SK-N-SH (cell line): Measurements from ENCODE around the gene RGS6. TPM values are rescaled to one million over a fixed set of nuclear protein-coding genes. Genes with fewer than 3 reads are reported as not detected.

ENCODE experiments used
- CTCF ChIA-PET: fragments of 300-600, 350-600 bp; formaldehyde crosslinking; extraction: SDS; loops from one replicate; lab custom pipeline; 2021; lab: Yijun Ruan, JAX
- POLR2A ChIA-PET: fragments of 350-600 bp; sonication (Branson Sonifier 250); formaldehyde crosslinking; extraction: SDS; loops from one replicate; lab custom pipeline; 2020; ENCODE audit warnings: antibody characterized with exemption, inconsistent platforms; lab: Yijun Ruan, JAX
- DNase-seq: peaks from one replicate; pipeline ENCODE4 v3.0.0; 2012
- H2AFZ ChIP-seq: fragments of 200-600 bp; sonication (generic); 2 replicates; pipeline ENCODE4 v1.8.1; 2016; ENCODE audit warnings: antibody characterized with exemption, mild to moderate bottlenecking, low read depth
- H3F3A ChIP-seq: fragments of 200-600 bp; sonication (generic); replicated peaks from 2 replicates; pipeline ENCODE3; 2016; ENCODE audit warnings: antibody characterized with exemption, mild to moderate bottlenecking; ENCODE audit not compliant: insufficient read depth
- H3K27ac ChIP-seq, 2 experiments: fragments of 200-500 bp in 1 of 2; fragments of 200-600 bp in 1 of 2; sonication (Bioruptor generic) in 1 of 2; sonication (generic), shearing (Covaris generic) in 1 of 2; 2 replicates each; pipeline versions ENCODE4 v1.5.1 to v1.6.1; 2014 to 2016; ENCODE audit warnings: low read depth in 2 of 2, inconsistent platforms in 1 of 2, low read length in 1 of 2, mild to moderate bottlenecking in 1 of 2, mixed read lengths in 1 of 2
- H3K27me3 ChIP-seq: fragments of 200-600 bp; sonication (generic), shearing (Covaris generic); 2 replicates; pipeline ENCODE4 v1.6.1; 2016; ENCODE audit warnings: mixed run types; ENCODE audit not compliant: insufficient read depth
- H3K36me3 ChIP-seq, 2 experiments: fragments of 200-500 bp in 1 of 2; fragments of 200-600 bp in 1 of 2; sonication (Bioruptor generic) in 1 of 2; sonication (generic) in 1 of 2; replicated peaks in 1 of 2; 2 replicates each; pipeline versions ENCODE3 to v1.5.1; 2014 to 2016; ENCODE audit warnings: low read length in 1 of 2, mild to moderate bottlenecking in 1 of 2; ENCODE audit not compliant: insufficient read depth in 2 of 2, control insufficient read depth in 1 of 2
- H3K4me1 ChIP-seq, 2 experiments: fragments of 200-500 bp in 1 of 2; fragments of 200-600 bp in 1 of 2; sonication (Bioruptor generic) in 1 of 2; sonication (generic), shearing (Covaris generic) in 1 of 2; 2 replicates each; pipeline versions ENCODE4 v1.5.1 to v1.6.1; 2014 to 2016; ENCODE audit warnings: low read depth in 1 of 2, low read length in 1 of 2, mixed run types in 1 of 2; ENCODE audit not compliant: insufficient read depth in 2 of 2, control insufficient read depth in 1 of 2
- H3K4me2 ChIP-seq: fragments of 200-600 bp; sonication (generic), shearing (Covaris generic); 2 replicates; pipeline ENCODE4 v1.6.1; 2017; ENCODE audit warnings: mixed run types
- H3K4me3 ChIP-seq, 2 experiments: fragments of 200-500 bp in 1 of 2; fragments of 200-600 bp in 1 of 2; sonication (Bioruptor generic) in 1 of 2; sonication (generic), shearing (Covaris generic) in 1 of 2; 2 replicates each; pipeline versions ENCODE4 v1.5.1 to v1.8.1; 2014 to 2016; ENCODE audit warnings: low read depth in 2 of 2, inconsistent platforms in 1 of 2, low read length in 1 of 2, mild to moderate bottlenecking in 1 of 2, mixed read lengths in 1 of 2, moderate library complexity in 1 of 2
- H3K79me2 ChIP-seq: fragments of 200-600 bp; sonication (generic); 2 replicates; pipeline ENCODE4 v1.8.1; 2017; ENCODE audit warnings: mild to moderate bottlenecking; ENCODE audit not compliant: insufficient read depth
- H3K9ac ChIP-seq: fragments of 200-600 bp; sonication (generic); 2 replicates; pipeline ENCODE4 v1.6.1; 2017; ENCODE audit warnings: mixed run types
- H3K9me2 ChIP-seq: fragments of 200-600 bp; sonication (generic); 2 replicates; pipeline ENCODE4 v1.6.1; 2017; ENCODE audit warnings: mixed run types
- H3K9me3 ChIP-seq: fragments of 200-600 bp; sonication (generic); 2 replicates; pipeline ENCODE4 v1.6.1; 2017; ENCODE audit warnings: mixed run types, mild to moderate bottlenecking, moderate library complexity
- H4K20me1 ChIP-seq: fragments of 200-600 bp; sonication (generic); 2 replicates; pipeline ENCODE4 v1.6.1; 2017; ENCODE audit warnings: mild to moderate bottlenecking, mixed run types; ENCODE audit not compliant: insufficient read depth
- CHD2 ChIP-seq: fragments of 150-350 bp; IDR thresholded peaks from 2 replicates; pipeline ENCODE4 v1.6.1; 2018; ENCODE audit warnings: low read length; ENCODE audit not compliant: partially characterized antibody
- FOSL2 ChIP-seq: IDR thresholded peaks from 2 replicates; pipeline ENCODE4 v1.4.0; 2012; ENCODE audit warnings: low read depth, mild to moderate bottlenecking, moderate library complexity, borderline replicate concordance
- FOXM1 ChIP-seq: IDR thresholded peaks from 2 replicates; pipeline ENCODE4 v1.4.0; 2012; ENCODE audit warnings: low read depth, mild to moderate bottlenecking
- GABPA ChIP-seq: IDR thresholded peaks from 2 replicates; pipeline ENCODE4 v1.4.0; 2012; ENCODE audit warnings: low read depth, mild to moderate bottlenecking
- IRF3 ChIP-seq: fragments of 150-350 bp; IDR thresholded peaks from 2 replicates; pipeline ENCODE4 v1.6.1; 2016; ENCODE audit warnings: mild to moderate bottlenecking, low read depth, low read length
- JUND ChIP-seq: IDR thresholded peaks from 2 replicates; pipeline ENCODE4 v1.4.0; 2012
- MAX ChIP-seq: IDR thresholded peaks from 2 replicates; pipeline ENCODE4 v1.4.0; 2012; ENCODE audit warnings: low read depth
- MEF2A ChIP-seq: IDR thresholded peaks from 2 replicates; pipeline ENCODE4 v1.4.0; 2012; ENCODE audit warnings: low read depth, borderline replicate concordance
- MXI1 ChIP-seq: IDR thresholded peaks from 2 replicates; pipeline ENCODE4 v1.6.1; 2012; ENCODE audit warnings: mild to moderate bottlenecking, low read depth, low read length, improper control_type of control experiment
- NFIC ChIP-seq: IDR thresholded peaks from 2 replicates; pipeline ENCODE4 v1.4.0; 2012; ENCODE audit warnings: borderline replicate concordance
- PBX3 ChIP-seq: IDR thresholded peaks from 2 replicates; pipeline ENCODE4; 2012
- POLR2AphosphoS5 ChIP-seq: IDR thresholded peaks from 2 replicates; pipeline ENCODE4 v1.6.1; 2012; ENCODE audit warnings: low read depth, low read length
- RAD21 ChIP-seq: IDR thresholded peaks from 2 replicates; pipeline ENCODE4 v1.6.1; 2012; ENCODE audit warnings: mild to moderate bottlenecking, low read length
- RFX5 ChIP-seq: IDR thresholded peaks from 2 replicates; pipeline ENCODE4 v1.6.1; 2012; ENCODE audit warnings: mild to moderate bottlenecking, improper control_type of control experiment, low read length
- RXRA ChIP-seq: IDR thresholded peaks from 2 replicates; pipeline ENCODE4 v1.4.0; 2012; ENCODE audit warnings: low read depth, mild to moderate bottlenecking, borderline replicate concordance
- SIN3A ChIP-seq: IDR thresholded peaks from 2 replicates; pipeline ENCODE4 v1.6.1; 2012; ENCODE audit warnings: low read depth, mild to moderate bottlenecking, low read length, moderate library complexity, borderline replicate concordance
- SMC3 ChIP-seq: IDR thresholded peaks from 2 replicates; pipeline ENCODE4 v1.6.1; 2012; ENCODE audit warnings: low read depth, low read length, improper control_type of control experiment
- TAF1 ChIP-seq: IDR thresholded peaks from 2 replicates; pipeline ENCODE4 v1.6.1; 2012; ENCODE audit warnings: low read depth, mild to moderate bottlenecking, low read length, moderate library complexity, borderline replicate concordance
- USF2 ChIP-seq: fragments of 150-350 bp; IDR thresholded peaks from 2 replicates; pipeline ENCODE4 v1.6.1; 2017; ENCODE audit warnings: antibody characterized with exemption, low read length, low read depth, borderline replicate concordance
- YY1 ChIP-seq: IDR thresholded peaks from 2 replicates; pipeline ENCODE4 v1.4.0; 2012; ENCODE audit warnings: low read depth, mild to moderate bottlenecking
- WGBS: methylation state at CpG from one replicate; pipeline ENCODE4 v1.1.6; 2017; ENCODE audit warnings: low lambda C conversion rate; 5-methylcytosine and 5-hydroxymethylcytosine counted together
- polyA plus RNA-seq, 3 experiments: library from polyadenylated mRNA; depleted of rRNA; stranded (reverse); fragments of >200 nt; gene quantifications; 2 replicates each; pipeline ENCODE4 v1.2.3, GENCODE V29; 2012

Gene RGS6
- polyA plus RNA-seq, 1 of the 3 experiments (the other 2 are of a cell fraction): not detected

GRCh38 chr14:71961972-71962371 is 29.7 kb downstream of the RGS6 start:
- Histone ChIP-seq H3K27ac (no peak overlapping the region), H3K36me3 (no peaks in the 10 kb centered on the region), H4K20me1 (no peaks in the 10 kb centered on the region), H3K9ac (no peak overlapping the region), H3K9me3 (no peaks in the 10 kb centered on the region), H3K79me2 (no peaks in the 10 kb centered on the region), H3K27me3 (peaks cover 6% of the 10 kb centered on the region; the same call in 1 of the 2 replicates), H3K4me3 (no peak overlapping the region), H3K9me2 (no peaks in the 10 kb centered on the region), H3K4me1 (no peaks in the 10 kb centered on the region), H3F3A (no peaks in the 10 kb centered on the region), H3K4me2 (no peak overlapping the region), H2AFZ (no peak overlapping the region)
- ChIA-PET CTCF (no interaction called here), POLR2A (no interaction called here)
- 3% methylated on average over 4 of the region's 4 CpGs for WGBS
- DNase-seq: no peak
- TF ChIP-seq YY1 (no peak), TAF1 (no peak), CHD2 (no peak), SIN3A (no peak), USF2 (no peak), IRF3 (no peak), RXRA (no peak), MXI1 (no peak), NFIC (no peak), PBX3 (no peak), RFX5 (no peak), FOXM1 (no peak), SMC3 (no peak), FOSL2 (no peak), JUND (no peak), POLR2AphosphoS5 (no peak), GABPA (no peak), MAX (no peak), MEF2A (no peak), RAD21 (no peak)
